Measurements from ENCODE around the gene HPS1. TPM values are rescaled to one million over a fixed set of nuclear protein-coding genes. Genes with fewer than 3 reads are reported as not detected.
A peak's percentile ranks its signal among the peaks of the same experiment; 100 is the strongest.

HPS1 gene
- total and polyA plus RNA-seq, 5 donors = 25.5 to 34.6 (median 30.6) TPM

- Histone ChIP-seq H3K4me1 (ENCODE audit: control insufficient read depth, insufficient read depth, low read length) (no peaks in the 10 kb centered on the region), H3K9me3 (ENCODE audit: control insufficient read depth, low read length) (no peaks in the 10 kb centered on the region), H3K4me3 (ENCODE audit: low read length) (no peak overlapping the region), H3K27ac (ENCODE audit: low read length) (no peak overlapping the region), H3K27me3 (ENCODE audit: control insufficient read depth, insufficient read depth) (no peaks in the 10 kb centered on the region)
- intact Hi-C loops (cut with DNase I) = loop anchor here in 1 of 4 donors (10.0 kb wide), 1 partner anchor 201 kb away; no protein-coding TSS in a partner anchor
- no peak for ATAC-seq
- 74% methylated on average over 8 of the region's 8 CpGs for WGBS
- no peak for DNase-seq
Measured at GRCh38 chr10:98463976-98464754, 17.4 kb upstream of the HPS1 start.

GRCh38 chr10:98463016-98463415, 16.3 kb upstream of the HPS1 start:
- H3K4me1 ChIP-seq (ENCODE audit: control insufficient read depth, insufficient read depth, low read length) = no peaks in the 10 kb centered on the region
- intact Hi-C loops (cut with DNase I) = loop anchor here in 1 of 4 donors (10.0 kb wide), 1 partner anchor 202 kb away; no protein-coding TSS in a partner anchor
- H3K9me3 ChIP-seq (ENCODE audit: control insufficient read depth, low read length) = no peaks in the 10 kb centered on the region
- no peaks in the 10 kb centered on the region for H3K27me3 ChIP-seq (ENCODE audit: control insufficient read depth, insufficient read depth)
- no peak for ATAC-seq
- no peak for DNase-seq
- no peak overlapping the region for H3K4me3 ChIP-seq (ENCODE audit: low read length)
- H3K27ac ChIP-seq (ENCODE audit: low read length) = no peak overlapping the region
- WGBS = 68% methylated on average over 6 of the region's 6 CpGs

GRCh38 chr10:98461500-98461842, 14.7 kb upstream of the HPS1 start:
- ATAC-seq (no peak), DNase-seq (no peak)
- Histone ChIP-seq H3K27ac (ENCODE audit: low read length) (peak overlapping the region; percentile 70), H3K4me1 (ENCODE audit: control insufficient read depth, insufficient read depth, low read length) (no peaks in the 10 kb centered on the region), H3K27me3 (ENCODE audit: control insufficient read depth, insufficient read depth) (no peaks in the 10 kb centered on the region), H3K9me3 (ENCODE audit: control insufficient read depth, low read length) (no peaks in the 10 kb centered on the region), H3K4me3 (ENCODE audit: low read length) (no peak overlapping the region)
- intact Hi-C loops (cut with DNase I) = loop anchor here in 1 of 4 donors (10.0 kb wide), 1 partner anchor 203 kb away; no protein-coding TSS in a partner anchor
- 87% methylated on average over 3 of the region's 3 CpGs for WGBS

GRCh38 chr10:98460837-98461499, 14.2 kb upstream of the HPS1 start:
- intact Hi-C loops (cut with DNase I) = loop anchor here in 1 of 4 donors (10.0 kb wide), 1 partner anchor 204 kb away; no protein-coding TSS in a partner anchor
- Histone ChIP-seq H3K4me3 (ENCODE audit: low read length) (no peak overlapping the region), H3K9me3 (ENCODE audit: control insufficient read depth, low read length) (no peaks in the 10 kb centered on the region), H3K27ac (ENCODE audit: low read length) (peak overlapping the region; percentile 70), H3K27me3 (ENCODE audit: control insufficient read depth, insufficient read depth) (no peaks in the 10 kb centered on the region), H3K4me1 (ENCODE audit: control insufficient read depth, insufficient read depth, low read length) (no peaks in the 10 kb centered on the region)
- ATAC-seq (peak; percentile 82 to 95), DNase-seq (peak in 1 of 3 donors; percentile 48)
- WGBS = 48% methylated on average over 3 of the region's 3 CpGs

- H3K4me1 ChIP-seq (ENCODE audit: control insufficient read depth, insufficient read depth, low read length) = no peaks in the 10 kb centered on the region
- no peaks in the 10 kb centered on the region for H3K27me3 ChIP-seq (ENCODE audit: control insufficient read depth, insufficient read depth)
- no peak overlapping the region for H3K27ac ChIP-seq (ENCODE audit: low read length)
- H3K9me3 ChIP-seq (ENCODE audit: control insufficient read depth, low read length) = no peaks in the 10 kb centered on the region
- ATAC-seq (no peak), DNase-seq (peak in 1 of 3 donors; percentile 18)
- 84% methylated on average over 15 of the region's 15 CpGs for WGBS
- intact Hi-C loops (cut with DNase I) = no loop called here
- H3K4me3 ChIP-seq (ENCODE audit: low read length) = no peak overlapping the region
Measured at GRCh38 chr10:98458809-98459784, 12.4 kb upstream of the HPS1 start.

- no peak for ATAC-seq
- H3K9me3 ChIP-seq (ENCODE audit: control insufficient read depth, low read length) = no peaks in the 10 kb centered on the region
- 52% methylated on average over 8 of the region's 8 CpGs for WGBS
- H3K4me1 ChIP-seq (ENCODE audit: control insufficient read depth, insufficient read depth, low read length) = no peaks in the 10 kb centered on the region
- DNase-seq = no peak
- no peak overlapping the region for H3K27ac ChIP-seq (ENCODE audit: low read length)
- no peaks in the 10 kb centered on the region for H3K27me3 ChIP-seq (ENCODE audit: control insufficient read depth, insufficient read depth)
- intact Hi-C loops (cut with DNase I) = no loop called here
- H3K4me3 ChIP-seq (ENCODE audit: low read length) = no peak overlapping the region
Measured at GRCh38 chr10:98457721-98458120, 11.0 kb upstream of the HPS1 start.

- Histone ChIP-seq H3K27ac (ENCODE audit: low read length) (no peak overlapping the region), H3K4me1 (ENCODE audit: control insufficient read depth, insufficient read depth, low read length) (no peaks in the 10 kb centered on the region), H3K27me3 (ENCODE audit: control insufficient read depth, insufficient read depth) (no peaks in the 10 kb centered on the region), H3K9me3 (ENCODE audit: control insufficient read depth, low read length) (no peaks in the 10 kb centered on the region), H3K4me3 (ENCODE audit: low read length) (no peak overlapping the region)
- ATAC-seq = no peak
- DNase-seq = no peak
- intact Hi-C loops (cut with DNase I) = no loop called here
- WGBS = 77% methylated on average over 12 of the region's 12 CpGs
Measured at GRCh38 chr10:98456686-98457482, 10.1 kb upstream of the HPS1 start.

GRCh38 chr10:98456043-98456570, 9.4 kb upstream of the HPS1 start:
- H3K27ac ChIP-seq (ENCODE audit: low read length) = no peak overlapping the region
- no peaks in the 10 kb centered on the region for H3K4me1 ChIP-seq (ENCODE audit: control insufficient read depth, insufficient read depth, low read length)
- no peaks in the 10 kb centered on the region for H3K9me3 ChIP-seq (ENCODE audit: control insufficient read depth, low read length)
- DNase-seq (no peak), ATAC-seq (no peak)
- no peaks in the 10 kb centered on the region for H3K27me3 ChIP-seq (ENCODE audit: control insufficient read depth, insufficient read depth)
- H3K4me3 ChIP-seq (ENCODE audit: low read length) = no peak overlapping the region
- 90% methylated on average over 4 of the region's 4 CpGs for WGBS
- intact Hi-C loops (cut with DNase I) = no loop called here

- 77% methylated on average over 2 of the region's 2 CpGs for WGBS
- intact Hi-C loops (cut with DNase I) = no loop called here
- DNase-seq = no peak
Measured at GRCh38 chr10:98453729-98454128, 7.0 kb upstream of the HPS1 start.

GRCh38 chr10:98450618-98451017, 3.9 kb upstream of the HPS1 start:
- 76% methylated on average over 1 of the region's 1 CpG for WGBS
- no peaks in the 10 kb centered on the region for H3K27me3 ChIP-seq (ENCODE audit: control insufficient read depth, insufficient read depth)
- no peak overlapping the region for H3K4me3 ChIP-seq (ENCODE audit: low read length)
- DNase-seq (no peak), ATAC-seq (no peak)
- no peaks in the 10 kb centered on the region for H3K4me1 ChIP-seq (ENCODE audit: control insufficient read depth, insufficient read depth, low read length)
- H3K27ac ChIP-seq (ENCODE audit: low read length) = no peak overlapping the region
- intact Hi-C loops (cut with DNase I) = no loop called here
- no peaks in the 10 kb centered on the region for H3K9me3 ChIP-seq (ENCODE audit: control insufficient read depth, low read length)

More at GRCh38 chr10:98453729-98454128, 7.0 kb upstream of the HPS1 start:
- H3K9me3 ChIP-seq (ENCODE audit: control insufficient read depth, low read length) = no peaks in the 10 kb centered on the region
- H3K27me3 ChIP-seq (ENCODE audit: control insufficient read depth, insufficient read depth) = no peaks in the 10 kb centered on the region
- H3K4me3 ChIP-seq (ENCODE audit: low read length) = no peak overlapping the region
- ATAC-seq = no peak
- H3K4me1 ChIP-seq (ENCODE audit: control insufficient read depth, insufficient read depth, low read length) = no peaks in the 10 kb centered on the region
- H3K27ac ChIP-seq (ENCODE audit: low read length) = no peak overlapping the region

Measured in right cardiac atrium (tissue), 5 donors.